OCI-LY7 (cell line): ENCODE measurements around the gene KXD1. TPM values are rescaled to one million over a fixed set of nuclear protein-coding genes. Genes with fewer than 3 reads are reported as not detected.

Experiments
- BruUV-seq: library from RNA; stranded (reverse); fragments of 400-500 nt; replicated peaks from 2 replicates; lab custom pipeline; 2021; lab: Mats Ljungman, UMichigan
- CTCF ChIA-PET: fragments of 300-600 bp; sonication (Branson Sonifier 250); formaldehyde crosslinking; loops from one replicate; lab custom pipeline; 2022; ENCODE audit warnings: antibody characterized with exemption; ENCODE audit not compliant: unreplicated experiment; lab: Charles Lee
- POLR2A ChIA-PET: fragments of 300-600 bp; sonication (Branson Sonifier 250); formaldehyde crosslinking; loops from one replicate; lab custom pipeline; 2022; ENCODE audit warnings: antibody characterized with exemption; lab: Charles Lee
- DNase-seq: peaks from one replicate; pipeline ENCODE4 v3.0.0-alpha.2; 2015; ENCODE audit warnings: low spot score
- H2AFZ ChIP-seq: fragments of 200-600 bp; sonication (generic), shearing (Covaris generic); 2 replicates; pipeline ENCODE4 v1.6.1; 2014; ENCODE audit warnings: mild to moderate bottlenecking, antibody characterized with exemption, low read length, moderate library complexity
- H3K27ac ChIP-seq: fragments of 200-600 bp; sonication (generic); 2 replicates; pipeline ENCODE4 v1.5.1; 2014; ENCODE audit warnings: mixed run types, low read depth, mild to moderate bottlenecking, moderate library complexity, low read length, inconsistent platforms; ENCODE audit not compliant: poor library complexity, severe bottlenecking
- H3K36me3 ChIP-seq: fragments of 200-600 bp; sonication (generic); 2 replicates; pipeline ENCODE4 v1.6.1; 2014; ENCODE audit warnings: mild to moderate bottlenecking, antibody characterized with exemption, low read length, moderate library complexity, mixed read lengths; ENCODE audit not compliant: insufficient read depth
- H3K4me1 ChIP-seq: fragments of 200-600 bp; sonication (generic); 2 replicates; pipeline ENCODE4 v1.5.1; 2014; ENCODE audit warnings: mild to moderate bottlenecking, low read length; ENCODE audit not compliant: insufficient read depth, poor library complexity, severe bottlenecking
- H3K4me2 ChIP-seq: fragments of 200-600 bp; sonication (generic); 2 replicates; pipeline ENCODE4 v1.6.1; 2014; ENCODE audit warnings: mild to moderate bottlenecking, low read length
- H3K4me3 ChIP-seq: fragments of 200-600 bp; sonication (generic); 2 replicates; pipeline ENCODE4 v1.5.1; 2014; ENCODE audit warnings: mild to moderate bottlenecking, low read depth, low read length; ENCODE audit not compliant: poor library complexity, severe bottlenecking
- H3K79me2 ChIP-seq: fragments of 200-600 bp; sonication (generic); 2 replicates; pipeline ENCODE4 v1.6.1; 2016; ENCODE audit warnings: low read depth, mild to moderate bottlenecking, low read length, moderate library complexity, mixed read lengths; ENCODE audit not compliant: insufficient read depth
- H3K9me2 ChIP-seq: fragments of 200-600 bp; sonication (generic); 2 replicates; pipeline ENCODE4 v1.6.1; 2016; ENCODE audit warnings: mild to moderate bottlenecking, low read length, mixed read lengths; ENCODE audit not compliant: insufficient read depth
- H3K9me3 ChIP-seq: fragments of 200-600 bp; sonication (generic); 2 replicates; pipeline ENCODE4 v1.6.1; 2014; ENCODE audit warnings: mild to moderate bottlenecking, mixed run types, low read length, mixed read lengths
- H4K20me1 ChIP-seq: fragments of 200-600 bp; sonication (generic); 2 replicates; pipeline ENCODE4 v1.6.1; 2014; ENCODE audit warnings: mild to moderate bottlenecking, antibody characterized with exemption, low read length, moderate library complexity, mixed read lengths; ENCODE audit not compliant: insufficient read depth
- EZH2phosphoT487 ChIP-seq: fragments of 200-600 bp; sonication (generic); IDR thresholded peaks from 2 replicates; pipeline ENCODE4 v1.6.1; 2018; ENCODE audit warnings: low read depth, borderline replicate concordance, mild to moderate bottlenecking, mixed run types, antibody characterized with exemption, low read length, moderate library complexity, mixed read lengths
- intact Hi-C: fragments of 100-400 bp; cut with micrococcal nuclease; formaldehyde crosslinking; loops from one replicate; pipeline ENCODE4 v1.10.0; 2022; ENCODE audit not compliant: unreplicated experiment
- total RNA-seq, 2 experiments: library from RNA; depleted of rRNA in 1 of 2; stranded (reverse); fragments of >200 nt in 1 of 2; shearing (Covaris generic) in 1 of 2; gene quantifications; 2 replicates each; pipeline ENCODE4 v1.2.3, GENCODE V29; 2014 to 2022
- TF ChIP-seq, protein P1 (sequence below): fragments of 200-600 bp; sonication (generic); conservative IDR thresholded peaks from 2 replicates; pipeline ENCODE4 v1.5.1; 2014; ENCODE audit warnings: mild to moderate bottlenecking, antibody characterized with exemption, low read length, moderate library complexity, mixed read lengths

Gene KXD1
- total RNA-seq, 2 experiments from 2014 or later: 96.7 to 99.8 TPM

DNA sequence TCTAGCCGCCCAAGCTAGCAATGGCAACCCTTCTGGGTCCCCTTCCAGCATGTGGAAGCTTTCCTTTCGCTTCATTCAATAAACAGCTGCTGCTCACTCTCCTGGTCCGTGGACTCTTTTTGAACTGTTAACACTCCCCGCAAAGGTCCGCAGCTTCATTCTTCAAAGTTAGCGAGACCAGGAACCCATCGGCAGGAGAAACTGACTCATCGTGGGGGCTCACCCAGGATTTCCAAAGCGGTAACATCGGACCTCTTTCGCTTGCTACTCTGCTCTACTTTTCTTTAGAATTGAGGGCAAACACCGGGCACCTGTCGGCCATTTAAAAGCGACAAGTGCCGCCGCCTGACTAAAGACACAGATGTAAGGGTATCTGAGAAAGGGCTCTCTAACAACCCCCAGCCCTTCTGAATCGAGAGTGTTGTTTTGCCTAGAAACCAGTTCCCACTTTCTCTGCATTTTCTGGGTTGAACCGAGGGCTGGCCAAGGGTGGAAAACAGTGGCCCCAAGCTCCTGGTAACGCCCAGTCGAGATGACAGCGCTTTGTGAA is 19.8 kb downstream of the KXD1 start:
- peaks cover 11% of the 10 kb centered on the region for H3K4me1 ChIP-seq
- no peak overlapping the region for H3K27ac ChIP-seq
- BruUV-seq: no TSS peak
- H3K9me3 ChIP-seq: no peaks in the 10 kb centered on the region
- no peak overlapping the region for H3K4me3 ChIP-seq
- ChIA-PET POLR2A (no interaction called here), CTCF (no interaction called here)
- H3K36me3 ChIP-seq: peaks cover 62% of the 10 kb centered on the region
- H3K4me2 ChIP-seq: no peak overlapping the region
- peaks cover 16% of the 10 kb centered on the region for H3K79me2 ChIP-seq
- peaks cover 6% of the 10 kb centered on the region; the same call in 1 of the 2 replicates for H4K20me1 ChIP-seq
- TF ChIP-seq, protein P1, sequence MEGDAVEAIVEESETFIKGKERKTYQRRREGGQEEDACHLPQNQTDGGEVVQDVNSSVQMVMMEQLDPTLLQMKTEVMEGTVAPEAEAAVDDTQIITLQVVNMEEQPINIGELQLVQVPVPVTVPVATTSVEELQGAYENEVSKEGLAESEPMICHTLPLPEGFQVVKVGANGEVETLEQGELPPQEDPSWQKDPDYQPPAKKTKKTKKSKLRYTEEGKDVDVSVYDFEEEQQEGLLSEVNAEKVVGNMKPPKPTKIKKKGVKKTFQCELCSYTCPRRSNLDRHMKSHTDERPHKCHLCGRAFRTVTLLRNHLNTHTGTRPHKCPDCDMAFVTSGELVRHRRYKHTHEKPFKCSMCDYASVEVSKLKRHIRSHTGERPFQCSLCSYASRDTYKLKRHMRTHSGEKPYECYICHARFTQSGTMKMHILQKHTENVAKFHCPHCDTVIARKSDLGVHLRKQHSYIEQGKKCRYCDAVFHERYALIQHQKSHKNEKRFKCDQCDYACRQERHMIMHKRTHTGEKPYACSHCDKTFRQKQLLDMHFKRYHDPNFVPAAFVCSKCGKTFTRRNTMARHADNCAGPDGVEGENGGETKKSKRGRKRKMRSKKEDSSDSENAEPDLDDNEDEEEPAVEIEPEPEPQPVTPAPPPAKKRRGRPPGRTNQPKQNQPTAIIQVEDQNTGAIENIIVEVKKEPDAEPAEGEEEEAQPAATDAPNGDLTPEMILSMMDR: no peak
- TF ChIP-seq EZH2phosphoT487: no peak
- H3K9me2 ChIP-seq: no peaks in the 10 kb centered on the region
- intact Hi-C loops: no loop called here
- no peak for DNase-seq
- no peak overlapping the region for H2AFZ ChIP-seq

DNA sequence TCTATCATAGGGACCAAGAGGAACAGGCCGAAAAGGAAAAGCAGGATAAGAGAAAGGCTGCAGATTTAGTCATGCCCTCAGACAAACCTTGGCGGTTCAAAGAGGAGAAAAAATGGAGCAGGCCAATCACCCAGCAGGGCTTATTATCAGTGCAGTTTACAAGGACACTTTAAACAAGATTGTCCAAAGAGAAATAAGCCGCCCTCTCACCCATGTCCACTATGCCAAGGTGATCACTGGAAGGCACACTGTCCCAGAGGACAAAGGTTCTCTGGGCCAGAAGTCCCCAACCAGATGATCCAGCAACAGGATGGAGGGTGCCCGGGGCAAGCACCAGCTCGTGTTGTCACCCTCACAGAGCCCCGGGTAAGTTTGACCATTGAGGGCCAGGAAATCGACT is 22.6 kb downstream of the KXD1 start:
- ChIA-PET POLR2A (no interaction called here), CTCF (interaction anchor here (0.8 kb wide), 1 partner anchor 8 kb away, joined by 3 read pairs; no protein-coding TSS in a partner anchor)
- TF ChIP-seq, protein P1: no peak
- no peak for TF ChIP-seq EZH2phosphoT487

DNA sequence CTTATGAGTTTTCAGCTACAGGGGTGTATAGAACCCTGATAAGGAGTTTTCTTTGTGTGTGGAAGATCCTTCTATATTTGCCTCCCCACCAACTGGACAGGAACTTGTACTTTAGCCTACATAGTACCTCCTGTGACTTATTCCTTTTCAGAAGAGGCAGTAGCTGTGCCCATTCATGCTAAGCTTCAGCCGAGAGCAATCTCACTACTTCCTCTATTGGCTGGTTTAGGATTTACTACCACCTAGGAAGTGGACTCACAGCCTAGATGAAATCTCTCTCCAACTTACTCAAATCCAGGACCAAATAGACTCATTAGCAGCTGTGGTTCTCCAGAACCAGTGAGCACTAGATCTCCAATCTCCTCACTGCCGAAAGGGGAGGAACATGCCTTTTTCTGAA is 28.6 kb downstream of the KXD1 start:
- intact Hi-C loops: loop anchor here (5.0 kb wide), 2 partner anchors 114 to 246 kb away; partner anchors contain the start of gene UPF1

More for the DNA sequence above, 22.6 kb downstream of the KXD1 start:
- H3K4me1 ChIP-seq: peaks cover 2% of the 10 kb centered on the region
- no peak overlapping the region for H3K4me3 ChIP-seq
- no peaks in the 10 kb centered on the region for H3K9me2 ChIP-seq
- H3K4me2 ChIP-seq: no peak overlapping the region
- H3K9me3 ChIP-seq: no peaks in the 10 kb centered on the region
- no peak overlapping the region for H3K27ac ChIP-seq
- no peaks in the 10 kb centered on the region for H4K20me1 ChIP-seq
- no TSS peak for BruUV-seq
- H2AFZ ChIP-seq: no peak overlapping the region
- peaks cover 33% of the 10 kb centered on the region for H3K36me3 ChIP-seq
- no peak for DNase-seq
- no peaks in the 10 kb centered on the region for H3K79me2 ChIP-seq
- intact Hi-C loops: no loop called here

More for the DNA sequence above, 28.6 kb downstream of the KXD1 start:
- no peaks in the 10 kb centered on the region for H3K9me3 ChIP-seq
- peak overlapping the region; percentile 3; the same call in 1 of the 2 replicates for H3K4me2 ChIP-seq
- peak overlapping the region; percentile 45; the same call in 1 of the 2 replicates for H2AFZ ChIP-seq
- no peaks in the 10 kb centered on the region for H4K20me1 ChIP-seq
- POLR2A ChIA-PET: interaction anchor here (0.6 to 4.9 kb wide), 3 partner anchors 14 to 741 kb away, joined by 3 to 23 read pairs (median 5); partner anchors contain the start of gene UBA52
- CTCF ChIA-PET: interaction anchor here (1.0 kb wide), 1 partner anchor 67 kb away, joined by 3 read pairs; no protein-coding TSS in a partner anchor
- H3K27ac ChIP-seq: peak overlapping the region; percentile 22
- H3K4me3 ChIP-seq: no peak overlapping the region
- no peaks in the 10 kb centered on the region for H3K9me2 ChIP-seq
- no TSS peak for BruUV-seq
- TF ChIP-seq, protein P1: peak; percentile 46
- no peak for TF ChIP-seq EZH2phosphoT487
- H3K36me3 ChIP-seq: peaks cover 9% of the 10 kb centered on the region; the same call in 1 of the 2 replicates
- peaks cover 41% of the 10 kb centered on the region for H3K4me1 ChIP-seq
- peak; percentile 62 for DNase-seq
- H3K79me2 ChIP-seq: peaks cover 10% of the 10 kb centered on the region
